GM23338 (cell line): ENCODE data around the gene KCTD18. TPM values are rescaled to one million over a fixed set of nuclear protein-coding genes. Genes with fewer than 3 reads are reported as not detected.

Experiments used
- ATAC-seq: fragments of 200-7000 bp; cut with Tn5 transposase; 3 replicates; pipeline ENCODE4 v1.9.1; 2020
- DNase-seq: peaks from one replicate; pipeline ENCODE4 v3.0.0-alpha.2; 2015; ENCODE audit warnings: low spot score
- H2AFZ ChIP-seq: fragments of 200-600 bp; sonication (generic); 2 replicates; pipeline ENCODE4 v1.8.0; 2016; ENCODE audit warnings: antibody characterized with exemption, mild to moderate bottlenecking, moderate library complexity
- H3F3A ChIP-seq: fragments of 200-600 bp; sonication (generic); replicated peaks from 2 replicates; pipeline ENCODE4 v1.8.0; 2017; ENCODE audit warnings: antibody characterized with exemption, mixed run types, low read depth
- H3K27ac ChIP-seq: fragments of 200-600 bp; sonication (generic); 2 replicates; pipeline ENCODE4 v1.6.1; 2016; ENCODE audit warnings: low read depth
- H3K27me3 ChIP-seq: fragments of 200-600 bp; sonication (generic); 2 replicates; pipeline ENCODE4 v1.8.0; 2016; ENCODE audit warnings: mild to moderate bottlenecking, mixed run types, moderate library complexity; ENCODE audit not compliant: insufficient read depth
- H3K36me3 ChIP-seq: fragments of 200-600 bp; sonication (generic); 2 replicates; pipeline ENCODE4 v1.8.0; 2016; ENCODE audit warnings: mild to moderate bottlenecking; ENCODE audit not compliant: insufficient read depth
- H3K4me1 ChIP-seq: fragments of 200-600 bp; sonication (generic); 2 replicates; pipeline ENCODE4 v1.8.0; 2016; ENCODE audit warnings: mild to moderate bottlenecking, moderate library complexity; ENCODE audit not compliant: insufficient read depth
- H3K4me2 ChIP-seq: fragments of 200-600 bp; sonication (generic); 2 replicates; pipeline ENCODE4 v1.7.1; 2017; ENCODE audit warnings: mixed run types
- H3K4me3 ChIP-seq: fragments of 200-600 bp; sonication (generic); 2 replicates; pipeline ENCODE4 v1.6.1; 2016; ENCODE audit warnings: mixed run types
- H3K79me2 ChIP-seq: fragments of 200-600 bp; sonication (generic); replicated peaks from 2 replicates; pipeline ENCODE4 v1.8.0; 2017; ENCODE audit warnings: mild to moderate bottlenecking; ENCODE audit not compliant: insufficient read depth
- H3K9me2 ChIP-seq: fragments of 200-600 bp; sonication (generic); 2 replicates; pipeline ENCODE4 v1.8.0; 2017; ENCODE audit not compliant: insufficient read depth
- H4K20me1 ChIP-seq: fragments of 200-600 bp; sonication (generic); replicated peaks from 2 replicates; pipeline ENCODE4 v1.8.0; 2017; ENCODE audit warnings: mild to moderate bottlenecking; ENCODE audit not compliant: insufficient read depth
- H3K27ac Mint-ChIP-seq: 2 replicates; pipeline ENCODE4 v1.8.0; 2020; ENCODE audit warnings: inconsistent platforms, mild to moderate bottlenecking, moderate library complexity, mixed read lengths
- H3K27me3 Mint-ChIP-seq: 3 replicates; pipeline ENCODE4 v1.8.0; 2022; ENCODE audit warnings: low read depth, mild to moderate bottlenecking, moderate library complexity, mixed read lengths, inconsistent platforms; ENCODE audit not compliant: insufficient read depth, poor library complexity
- H3K36me3 Mint-ChIP-seq: 3 replicates; pipeline ENCODE4 v1.8.0; 2021; ENCODE audit warnings: low read depth, mild to moderate bottlenecking, inconsistent platforms, moderate library complexity, mixed read lengths
- H3K4me1 Mint-ChIP-seq: 3 replicates; pipeline ENCODE4 v1.8.0; 2020; ENCODE audit warnings: mild to moderate bottlenecking, inconsistent platforms, mixed read lengths
- H3K4me3 Mint-ChIP-seq: 3 replicates; pipeline ENCODE4 v1.8.0; 2021; ENCODE audit warnings: moderate library complexity, mild to moderate bottlenecking, inconsistent platforms, mixed read lengths
- H3K9me3 Mint-ChIP-seq: 3 replicates; pipeline ENCODE4 v1.8.0; 2020; ENCODE audit warnings: moderate library complexity, mild to moderate bottlenecking, inconsistent platforms, mixed read lengths
- EZH2 ChIP-seq: fragments of 200-600 bp; sonication (generic); IDR thresholded peaks from one replicate; pipeline ENCODE4 v1.8.0; 2017; ENCODE audit warnings: antibody characterized with exemption, mild to moderate bottlenecking, low read depth; ENCODE audit not compliant: unreplicated experiment
- POLR2AphosphoS5 ChIP-seq: IDR thresholded peaks from 2 replicates; pipeline ENCODE4 v1.6.1; 2016; ENCODE audit warnings: antibody characterized with exemption, low read depth
- STAT1 ChIP-seq: IDR thresholded peaks from one replicate; pipeline ENCODE4 v1.6.1; 2016; ENCODE audit warnings: antibody characterized with exemption; ENCODE audit not compliant: unreplicated experiment
- ZNF462 ChIP-seq: fragments of 250-450 bp; sonication (Bioruptor Pico); IDR thresholded peaks from 2 replicates; pipeline ENCODE4 v1.5.0; 2020; ENCODE audit warnings: mild to moderate bottlenecking, moderate library complexity
- polyA plus RNA-seq: library from polyadenylated mRNA; unstranded; fragments of >200 nt; fragmentation: Nextera tagmentation; extraction: Ambion mirVana; gene quantifications from 2 replicates; pipeline ENCODE4 v1.2.1, GENCODE V29; 2016
- total RNA-seq: library from RNA; depleted of rRNA; stranded (reverse); fragments of >200 nt; shearing (Covaris generic); gene quantifications from 2 replicates; pipeline ENCODE4 v1.2.3, GENCODE V29; 2014
- TF ChIP-seq, protein P1 (sequence below): IDR thresholded peaks from 2 replicates; pipeline ENCODE4 v1.6.1; 2016; ENCODE audit warnings: antibody characterized with exemption
- TF ChIP-seq, protein P2 (sequence below), 2 experiments: fragments of 200-600 bp in 1 of 2; sonication (generic) in 1 of 2; conservative IDR thresholded peaks; 2 replicates each; pipeline versions ENCODE4 v1.5.1 to v1.6.1; 2016 to 2017; ENCODE audit warnings: antibody characterized with exemption in 2 of 2, low read depth in 2 of 2, mild to moderate bottlenecking in 2 of 2, moderate library complexity in 1 of 2

The KCTD18 gene
- total and polyA plus RNA-seq, 2 experiments from 2014 or later: 3.3 to 4.7 TPM

GRCh38 chr2:200471928-200472645, 37.8 kb downstream of the KCTD18 start (continued):
- no peak for TF ChIP-seq ZNF462 (CRISPR knock-in tag)
- TF ChIP-seq EZH2: no peak
- TF ChIP-seq, protein P1, sequence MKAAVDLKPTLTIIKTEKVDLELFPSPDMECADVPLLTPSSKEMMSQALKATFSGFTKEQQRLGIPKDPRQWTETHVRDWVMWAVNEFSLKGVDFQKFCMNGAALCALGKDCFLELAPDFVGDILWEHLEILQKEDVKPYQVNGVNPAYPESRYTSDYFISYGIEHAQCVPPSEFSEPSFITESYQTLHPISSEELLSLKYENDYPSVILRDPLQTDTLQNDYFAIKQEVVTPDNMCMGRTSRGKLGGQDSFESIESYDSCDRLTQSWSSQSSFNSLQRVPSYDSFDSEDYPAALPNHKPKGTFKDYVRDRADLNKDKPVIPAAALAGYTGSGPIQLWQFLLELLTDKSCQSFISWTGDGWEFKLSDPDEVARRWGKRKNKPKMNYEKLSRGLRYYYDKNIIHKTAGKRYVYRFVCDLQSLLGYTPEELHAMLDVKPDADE: no peak
- TF ChIP-seq STAT1: no peak

GRCh38 chr2:200471324-200471848, 38.5 kb downstream of the KCTD18 start:
- Histone ChIP-seq H3K27me3 (no peaks in the 10 kb centered on the region), H3K4me3 (no peak overlapping the region), H2AFZ (no peak overlapping the region), H3K4me2 (no peak overlapping the region), H3K79me2 (no peaks in the 10 kb centered on the region), H3F3A (no peaks in the 10 kb centered on the region), H4K20me1 (no peaks in the 10 kb centered on the region), H3K27ac (no peak overlapping the region), H3K9me2 (no peaks in the 10 kb centered on the region), H3K36me3 (peaks cover 55% of the 10 kb centered on the region), H3K4me1 (no peaks in the 10 kb centered on the region)
- Mint-ChIP-seq H3K36me3 (peaks cover 95% of the 10 kb centered on the region), H3K9me3 (no peaks in the 10 kb centered on the region), H3K4me1 (peaks cover 14% of the 10 kb centered on the region), H3K27ac (peak overlapping the region; percentile 52; the same call in 1 of the 2 replicates), H3K27me3 (peaks cover 4% of the 10 kb centered on the region), H3K4me3 (no peak overlapping the region)
- DNase-seq (peak; percentile 70), ATAC-seq (peak; percentile 77)
- TF ChIP-seq POLR2AphosphoS5: no peak
- TF ChIP-seq, protein P2, sequence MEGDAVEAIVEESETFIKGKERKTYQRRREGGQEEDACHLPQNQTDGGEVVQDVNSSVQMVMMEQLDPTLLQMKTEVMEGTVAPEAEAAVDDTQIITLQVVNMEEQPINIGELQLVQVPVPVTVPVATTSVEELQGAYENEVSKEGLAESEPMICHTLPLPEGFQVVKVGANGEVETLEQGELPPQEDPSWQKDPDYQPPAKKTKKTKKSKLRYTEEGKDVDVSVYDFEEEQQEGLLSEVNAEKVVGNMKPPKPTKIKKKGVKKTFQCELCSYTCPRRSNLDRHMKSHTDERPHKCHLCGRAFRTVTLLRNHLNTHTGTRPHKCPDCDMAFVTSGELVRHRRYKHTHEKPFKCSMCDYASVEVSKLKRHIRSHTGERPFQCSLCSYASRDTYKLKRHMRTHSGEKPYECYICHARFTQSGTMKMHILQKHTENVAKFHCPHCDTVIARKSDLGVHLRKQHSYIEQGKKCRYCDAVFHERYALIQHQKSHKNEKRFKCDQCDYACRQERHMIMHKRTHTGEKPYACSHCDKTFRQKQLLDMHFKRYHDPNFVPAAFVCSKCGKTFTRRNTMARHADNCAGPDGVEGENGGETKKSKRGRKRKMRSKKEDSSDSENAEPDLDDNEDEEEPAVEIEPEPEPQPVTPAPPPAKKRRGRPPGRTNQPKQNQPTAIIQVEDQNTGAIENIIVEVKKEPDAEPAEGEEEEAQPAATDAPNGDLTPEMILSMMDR (conservative IDR thresholded peaks at IDR 0.05; ENCODE audit: low read depth in 2 of 2): peak; percentile 58 to 79
